ENCODE data around the gene OCLN. TPM values are rescaled to one million over a fixed set of nuclear protein-coding genes. Genes with fewer than 3 reads are reported as not detected.
A peak's percentile ranks its signal among the peaks of the same experiment; 100 is the strongest.
"Not testable (repeated sequence)": the region's sequence is repeated elsewhere in the genome, so short reads cannot be mapped to it uniquely, and the experiment has no call there.

The OCLN gene
- total RNA-seq, 1 donor from 2014 or later = 0.14 TPM

GRCh38 chr5:69471516-69471915, 21.1 kb upstream of the OCLN start:
- H3K36me3 Mint-ChIP-seq (ENCODE audit: low read depth); H3K27ac Mint-ChIP-seq; H3K27me3 Mint-ChIP-seq; H3K4me3 Mint-ChIP-seq; H3K9me3 Mint-ChIP-seq; intact Hi-C loops (cut with micrococcal nuclease); DNase-seq; H3K4me1 Mint-ChIP-seq: not testable (repeated sequence)

GRCh38 chr5:69472535-69473143, 20.0 kb upstream of the OCLN start:
- H3K27me3 Mint-ChIP-seq; H3K36me3 Mint-ChIP-seq (ENCODE audit: low read depth); H3K9me3 Mint-ChIP-seq; H3K4me3 Mint-ChIP-seq; intact Hi-C loops (cut with micrococcal nuclease); H3K27ac Mint-ChIP-seq; H3K4me1 Mint-ChIP-seq; DNase-seq: not testable (repeated sequence)

DNA sequence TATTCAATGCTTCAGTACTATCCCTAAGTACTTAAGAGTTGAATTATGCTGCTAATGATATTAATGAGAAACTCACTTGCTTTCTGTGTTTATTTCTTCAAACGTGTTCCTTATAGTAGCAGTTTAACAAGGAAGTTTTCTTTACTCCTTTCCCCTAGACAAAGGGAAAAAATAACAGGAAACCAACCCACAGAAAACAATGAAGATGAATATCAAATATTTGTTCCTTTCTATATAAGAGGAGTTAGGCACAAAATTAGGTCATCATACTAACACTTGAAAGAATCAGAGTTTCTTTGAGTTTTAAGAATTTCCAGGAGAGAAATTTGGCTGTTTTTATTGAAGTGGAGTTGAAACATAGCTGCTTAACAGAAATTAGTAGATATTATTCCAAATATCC, 15.4 kb upstream of the OCLN start:
- Mint-ChIP-seq H3K4me3 (no peak overlapping the region), H3K27me3 (peaks cover 8% of the 10 kb centered on the region), H3K9me3 (no peaks in the 10 kb centered on the region), H3K36me3 (ENCODE audit: low read depth) (no peaks in the 10 kb centered on the region), H3K4me1 (no peaks in the 10 kb centered on the region), H3K27ac (no peak overlapping the region)
- no peak for DNase-seq
- intact Hi-C loops (cut with micrococcal nuclease) = no loop called here

DNA sequence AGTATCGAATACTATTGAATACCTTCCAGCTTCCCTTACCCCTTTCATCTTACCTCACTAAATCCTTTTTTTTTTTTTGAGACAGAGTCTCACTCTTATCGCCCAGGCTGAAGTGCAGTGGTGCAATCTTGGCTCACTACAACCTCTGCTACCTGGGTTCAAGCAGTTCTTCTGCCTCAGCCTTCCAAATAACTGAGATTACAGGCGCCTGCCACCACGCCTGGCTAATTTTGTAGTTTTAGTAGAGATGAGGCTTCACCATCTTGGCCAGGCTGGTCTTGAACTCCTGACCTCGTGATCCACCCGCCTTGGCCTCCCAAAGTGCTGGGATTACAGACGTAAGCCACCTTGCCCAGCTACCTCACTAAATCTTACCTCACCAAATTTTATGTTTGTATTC, 14.3 kb upstream of the OCLN start:
- H3K27ac Mint-ChIP-seq; DNase-seq; H3K9me3 Mint-ChIP-seq; H3K36me3 Mint-ChIP-seq (ENCODE audit: low read depth); H3K4me3 Mint-ChIP-seq; intact Hi-C loops (cut with micrococcal nuclease); H3K4me1 Mint-ChIP-seq: not testable (repeated sequence)
- H3K27me3 Mint-ChIP-seq = peaks cover 12% of the 10 kb centered on the region

- Mint-ChIP-seq H3K27me3 (peaks cover 22% of the 10 kb centered on the region), H3K27ac (no peak overlapping the region), H3K36me3 (ENCODE audit: low read depth) (no peaks in the 10 kb centered on the region), H3K4me3 (no peak overlapping the region), H3K4me1 (no peaks in the 10 kb centered on the region), H3K9me3 (no peaks in the 10 kb centered on the region)
- intact Hi-C loops (cut with micrococcal nuclease) = no loop called here
- no peak for DNase-seq
These were observed 7.7 kb upstream of the OCLN start for GRCh38 chr5:69484891-69485290.

DNA sequence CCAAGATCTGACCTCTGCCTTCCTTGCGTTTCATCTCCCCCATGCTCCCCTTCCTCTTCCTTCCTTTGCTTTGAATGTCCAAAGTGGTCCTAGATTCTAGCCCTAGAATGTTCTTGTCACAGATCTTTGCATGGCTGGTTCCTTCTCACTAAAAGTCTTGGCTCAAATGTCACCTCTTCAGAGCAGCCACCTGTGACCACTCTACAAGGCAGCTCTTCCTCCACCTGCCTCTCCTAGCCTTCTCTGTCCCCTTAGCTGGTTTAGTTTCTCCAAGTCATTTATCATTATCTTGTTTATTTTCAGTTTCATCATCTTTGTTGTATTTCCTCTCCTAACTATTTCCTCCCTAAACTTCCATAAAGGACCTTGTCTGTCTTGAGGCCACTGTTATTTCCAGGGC, 7.1 kb upstream of the OCLN start:
- H3K9me3 Mint-ChIP-seq = no peaks in the 10 kb centered on the region
- no peak overlapping the region for H3K4me3 Mint-ChIP-seq
- intact Hi-C loops (cut with micrococcal nuclease) = no loop called here
- H3K4me1 Mint-ChIP-seq = no peaks in the 10 kb centered on the region
- peaks cover 25% of the 10 kb centered on the region for H3K27me3 Mint-ChIP-seq
- no peaks in the 10 kb centered on the region for H3K36me3 Mint-ChIP-seq (ENCODE audit: low read depth)
- no peak for DNase-seq
- H3K27ac Mint-ChIP-seq = no peak overlapping the region

DNA sequence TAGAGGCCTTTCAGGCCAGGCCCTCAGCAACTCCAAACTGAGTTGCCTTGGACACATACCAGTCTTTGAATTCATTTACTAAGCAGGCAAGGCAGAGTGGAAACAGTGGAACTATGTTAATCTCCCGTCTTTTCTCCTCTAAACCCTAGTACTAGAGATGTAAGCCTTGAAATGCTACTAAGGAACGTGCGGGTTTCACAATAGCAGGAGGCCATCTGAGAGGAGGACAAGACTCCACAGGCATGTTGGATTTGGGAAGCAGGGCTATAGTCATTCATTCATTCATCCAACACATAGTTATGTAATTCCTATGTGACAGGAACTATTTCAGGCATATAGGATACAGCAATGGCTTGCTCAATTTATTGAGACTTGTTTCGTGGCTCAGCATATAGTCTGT, 3.3 kb upstream of the OCLN start:
- no peaks in the 10 kb centered on the region for H3K9me3 Mint-ChIP-seq
- intact Hi-C loops (cut with micrococcal nuclease) = no loop called here
- no peak overlapping the region for H3K27ac Mint-ChIP-seq
- DNase-seq = no peak
- H3K27me3 Mint-ChIP-seq = peaks cover 46% of the 10 kb centered on the region
- H3K36me3 Mint-ChIP-seq (ENCODE audit: low read depth) = no peaks in the 10 kb centered on the region
- H3K4me1 Mint-ChIP-seq = peaks cover 4% of the 10 kb centered on the region
- H3K4me3 Mint-ChIP-seq = no peak overlapping the region

DNA sequence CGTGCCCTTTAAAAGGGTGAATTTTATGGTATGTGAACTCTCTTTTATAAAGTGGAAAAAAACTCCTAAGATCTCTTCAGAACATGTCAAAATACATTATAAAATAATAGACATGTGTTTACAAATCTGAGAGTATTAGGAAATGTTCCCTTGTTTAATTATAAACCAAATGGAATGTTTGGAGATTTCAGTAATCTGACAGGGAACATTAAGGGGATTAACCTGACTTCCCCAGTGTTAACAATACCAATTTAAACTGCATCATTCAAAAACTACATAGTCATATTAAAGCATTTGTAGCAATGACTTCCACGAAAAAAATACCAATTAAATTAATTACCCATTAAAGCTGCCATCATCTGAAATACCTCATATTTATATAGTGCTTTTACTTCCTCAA, 1.6 kb upstream of the OCLN start:
- no peaks in the 10 kb centered on the region for H3K36me3 Mint-ChIP-seq (ENCODE audit: low read depth)
- peaks cover 4% of the 10 kb centered on the region for H3K4me1 Mint-ChIP-seq
- no peak overlapping the region for H3K27ac Mint-ChIP-seq
- no peaks in the 10 kb centered on the region for H3K9me3 Mint-ChIP-seq
- H3K4me3 Mint-ChIP-seq = no peak overlapping the region
- intact Hi-C loops (cut with micrococcal nuclease) = loop anchor here (10.0 kb wide), 1 partner anchor 76 kb away; the partner anchor contains the start of gene MARVELD2
- peaks cover 59% of the 10 kb centered on the region for H3K27me3 Mint-ChIP-seq
- DNase-seq = no peak

DNA sequence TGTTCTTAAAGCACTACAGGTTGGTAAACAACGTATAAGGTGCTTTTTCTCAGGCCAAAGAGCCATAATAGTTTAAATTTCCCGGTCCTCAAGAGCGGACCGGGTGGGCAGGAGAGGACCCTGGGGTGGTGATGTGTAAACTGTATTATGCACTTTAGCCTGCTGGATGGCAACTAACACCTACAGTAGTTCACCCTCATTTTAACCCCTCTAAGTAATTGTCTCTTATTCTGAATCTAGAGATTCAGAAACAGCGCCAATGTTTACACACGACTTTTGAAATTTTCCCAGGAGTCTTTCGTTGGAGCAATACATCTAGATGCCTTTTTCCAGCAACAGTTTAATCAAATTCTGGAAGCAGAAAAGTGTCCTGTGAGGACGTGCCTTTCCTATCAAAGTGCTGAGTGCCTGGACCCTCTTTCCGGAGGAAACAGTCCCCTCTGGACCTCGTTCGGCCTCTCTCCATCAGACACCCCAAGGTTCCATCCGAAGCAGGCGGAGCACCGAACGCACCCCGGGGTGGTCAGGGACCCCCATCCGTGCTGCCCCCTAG, 676 bp upstream of the OCLN start:
- H3K4me1 Mint-ChIP-seq = peaks cover 4% of the 10 kb centered on the region
- no peak for DNase-seq
- no peaks in the 10 kb centered on the region for H3K36me3 Mint-ChIP-seq (ENCODE audit: low read depth)
- intact Hi-C loops (cut with micrococcal nuclease) = loop anchor here (10.0 kb wide), 1 partner anchor 77 kb away; the partner anchor contains the start of gene MARVELD2
- peak overlapping the region; percentile 84 for H3K4me3 Mint-ChIP-seq
- no peaks in the 10 kb centered on the region for H3K9me3 Mint-ChIP-seq
- peaks cover 60% of the 10 kb centered on the region for H3K27me3 Mint-ChIP-seq
- H3K27ac Mint-ChIP-seq = no peak overlapping the region

- Mint-ChIP-seq H3K9me3 (no peaks in the 10 kb centered on the region), H3K27ac (no peak overlapping the region), H3K27me3 (peaks cover 62% of the 10 kb centered on the region), H3K36me3 (ENCODE audit: low read depth) (no peaks in the 10 kb centered on the region), H3K4me1 (peaks cover 4% of the 10 kb centered on the region), H3K4me3 (peak overlapping the region; percentile 84)
- DNase-seq = peak; percentile 64
- intact Hi-C loops (cut with micrococcal nuclease) = loop anchor here (10.0 kb wide), 1 partner anchor 78 kb away; the partner anchor contains the start of gene MARVELD2
These were observed 369 bp downstream of the OCLN start for GRCh38 chr5:69492923-69493395.

DNA sequence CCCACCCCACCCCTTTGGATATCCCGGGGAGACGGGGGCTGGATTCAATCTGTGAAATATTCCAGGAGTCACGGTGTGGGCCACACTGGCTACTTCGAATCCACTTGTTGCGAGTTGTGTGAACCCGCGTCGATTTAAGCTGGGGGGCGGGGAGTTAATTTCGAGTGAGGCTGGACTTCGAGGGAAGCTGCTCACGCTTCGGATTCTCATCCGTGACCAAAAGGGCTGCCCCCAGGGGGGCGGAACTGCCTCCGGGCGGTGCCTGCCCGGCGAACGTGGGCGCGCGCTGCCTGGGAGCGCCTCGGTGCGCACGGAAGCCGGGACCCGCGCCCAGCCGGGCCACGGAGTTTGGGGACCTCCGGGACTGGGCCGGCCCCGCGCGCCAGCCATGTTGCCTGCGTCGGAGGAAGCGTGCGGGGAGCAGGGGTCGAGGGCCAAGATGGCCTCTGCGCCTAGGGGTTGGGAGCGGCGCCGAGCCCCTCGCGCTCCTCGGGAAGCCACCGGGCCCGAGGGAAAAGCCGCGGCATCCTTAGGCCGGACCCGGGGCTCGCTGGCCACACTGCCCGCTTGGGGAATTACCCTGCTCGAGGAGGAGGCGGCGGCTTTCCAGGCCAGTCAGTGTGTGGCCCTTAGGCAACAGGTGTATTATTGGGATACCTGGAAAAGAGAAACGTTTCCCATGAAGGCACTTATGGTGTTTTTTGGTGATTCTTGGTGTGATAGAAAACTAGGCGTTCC, 975 bp downstream of the OCLN start:
- H3K4me1 Mint-ChIP-seq = peaks cover 4% of the 10 kb centered on the region
- DNase-seq = peak; percentile 60
- no peak overlapping the region for H3K27ac Mint-ChIP-seq
- no peaks in the 10 kb centered on the region for H3K9me3 Mint-ChIP-seq
- intact Hi-C loops (cut with micrococcal nuclease) = loop anchor here (10.0 kb wide), 1 partner anchor 79 kb away; the partner anchor contains the start of gene MARVELD2
- H3K27me3 Mint-ChIP-seq = peaks cover 61% of the 10 kb centered on the region
- no peaks in the 10 kb centered on the region for H3K36me3 Mint-ChIP-seq (ENCODE audit: low read depth)
- peak overlapping the region; percentile 84 for H3K4me3 Mint-ChIP-seq

- Mint-ChIP-seq H3K9me3 (no peaks in the 10 kb centered on the region), H3K27ac (no peak overlapping the region), H3K27me3 (peaks cover 55% of the 10 kb centered on the region), H3K4me3 (no peak overlapping the region), H3K4me1 (peaks cover 4% of the 10 kb centered on the region), H3K36me3 (ENCODE audit: low read depth) (no peaks in the 10 kb centered on the region)
- intact Hi-C loops (cut with micrococcal nuclease) = loop anchor here (10.0 kb wide), 1 partner anchor 80 kb away; the partner anchor contains the start of gene MARVELD2
- no peak for DNase-seq
These were observed 1.9 kb downstream of the OCLN start for GRCh38 chr5:69494452-69494851.

DNA sequence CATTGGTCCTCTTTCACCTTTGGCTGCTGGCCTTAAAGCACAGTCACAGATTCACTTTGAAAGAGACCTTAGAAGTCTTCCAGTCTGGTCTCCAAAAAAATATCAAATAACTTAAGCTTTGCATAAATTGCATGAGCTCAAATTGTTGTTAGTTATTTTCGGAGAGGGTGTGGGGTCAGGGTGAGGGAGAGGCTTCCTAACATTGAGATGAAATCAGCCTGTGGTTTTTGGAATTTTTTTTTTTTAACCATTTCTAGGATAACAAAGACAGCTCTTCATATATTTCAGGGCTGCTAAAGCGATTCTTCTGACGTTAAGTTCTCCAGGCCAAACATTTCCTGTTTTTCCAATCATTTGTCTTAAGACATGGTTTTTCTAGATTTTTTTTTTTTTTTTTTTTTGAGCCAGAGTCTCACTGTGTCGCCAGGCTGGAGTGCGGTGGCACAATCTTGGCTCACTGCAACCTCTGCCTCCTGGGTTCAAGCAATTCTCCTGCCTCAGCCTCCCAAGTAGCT, 4.5 kb downstream of the OCLN start:
- H3K36me3 Mint-ChIP-seq (ENCODE audit: low read depth) = no peaks in the 10 kb centered on the region
- no peaks in the 10 kb centered on the region for H3K9me3 Mint-ChIP-seq
- peaks cover 2% of the 10 kb centered on the region for H3K4me1 Mint-ChIP-seq
- intact Hi-C loops (cut with micrococcal nuclease) = loop anchor here (10.0 kb wide), 1 partner anchor 82 kb away; the partner anchor contains the start of gene MARVELD2
- DNase-seq = no peak
- peaks cover 36% of the 10 kb centered on the region for H3K27me3 Mint-ChIP-seq
- no peak overlapping the region for H3K4me3 Mint-ChIP-seq
- no peak overlapping the region for H3K27ac Mint-ChIP-seq

DNA sequence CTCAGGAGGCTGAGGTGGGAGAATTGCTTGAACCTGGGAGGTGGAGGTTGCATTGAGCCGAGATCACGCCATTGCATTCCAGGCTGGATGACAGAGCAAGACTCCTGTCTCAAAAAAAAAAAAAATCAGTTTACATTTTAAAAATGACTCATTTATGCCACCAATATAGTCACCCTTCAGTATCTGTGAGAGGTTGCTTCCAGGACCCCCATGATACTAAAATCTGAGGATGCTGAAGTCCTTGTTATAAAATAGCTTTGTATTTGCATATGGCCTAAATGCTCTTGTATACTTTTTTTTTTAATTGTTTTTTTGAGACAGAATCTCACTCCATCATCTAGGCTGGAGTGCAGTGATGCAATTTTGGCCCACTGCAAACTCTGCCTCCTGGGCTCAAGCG, 5.8 kb downstream of the OCLN start:
- no peak for DNase-seq
- intact Hi-C loops (cut with micrococcal nuclease) = loop anchor here (10.0 kb wide), 1 partner anchor 84 kb away; the partner anchor contains the start of gene MARVELD2
- Mint-ChIP-seq H3K4me3 (no peak overlapping the region), H3K27ac (no peak overlapping the region), H3K9me3 (no peaks in the 10 kb centered on the region), H3K36me3 (ENCODE audit: low read depth) (no peaks in the 10 kb centered on the region), H3K27me3 (peaks cover 32% of the 10 kb centered on the region), H3K4me1 (no peaks in the 10 kb centered on the region)
